GM18517 (cell line): ENCODE data around the gene SUFU.
A peak's percentile ranks its signal among the peaks of the same experiment; 100 is the strongest.
"Not testable (repeated sequence)": the region's sequence is repeated elsewhere in the genome, so short reads cannot be mapped to it uniquely, and the experiment has no call there.

Source experiments
- ATAC-seq: cut with Tn5 transposase; IDR thresholded peaks from one replicate; pipeline ENCODE4 v1.9.1; 2021; ENCODE audit warnings: mild to moderate bottlenecking, moderate library complexity; ENCODE audit not compliant: unreplicated experiment

The SUFU gene

GRCh38 chr10:102503264-102504178 is at the start of gene SUFU:
TSS of gene SUFU (plus strand) at chr10:102503972. CDS start at chr10:102504153, 181 bp downstream.
- peak; percentile 66 for ATAC-seq

- ATAC-seq: not testable (repeated sequence)
Measured at GRCh38 chr10:102454662-102455487, 48.9 kb upstream of the SUFU start.

GRCh38 chr10:102455893-102456471 is 47.8 kb upstream of the SUFU start:
- no peak for ATAC-seq

GRCh38 chr10:102457591-102458150 is 46.1 kb upstream of the SUFU start:
- ATAC-seq: no peak

GRCh38 chr10:102458656-102459055 is 45.1 kb upstream of the SUFU start:
- no peak for ATAC-seq

- ATAC-seq: peak; percentile 37
Measured at GRCh38 chr10:102460836-102461186, 43.0 kb upstream of the SUFU start.

GRCh38 chr10:102461187-102462054 is 42.4 kb upstream of the SUFU start:
- ATAC-seq: peak; percentile 82

- no peak for ATAC-seq
Measured at GRCh38 chr10:102462512-102463054, 41.2 kb upstream of the SUFU start.

- no peak for ATAC-seq
Measured at GRCh38 chr10:102463983-102464382, 39.8 kb upstream of the SUFU start.

GRCh38 chr10:102465466-102465865 is 38.3 kb upstream of the SUFU start:
- ATAC-seq: no peak

- ATAC-seq: no peak
Measured at GRCh38 chr10:102467318-102467717, 36.5 kb upstream of the SUFU start.

- ATAC-seq: no peak
Measured at GRCh38 chr10:102467971-102468438, 35.8 kb upstream of the SUFU start.

GRCh38 chr10:102468683-102469082 is 35.1 kb upstream of the SUFU start:
- ATAC-seq: no peak

GRCh38 chr10:102470579-102471546 is 32.9 kb upstream of the SUFU start:
- no peak for ATAC-seq

- ATAC-seq: no peak
Measured at GRCh38 chr10:102473445-102474331, 30.1 kb upstream of the SUFU start.

- ATAC-seq: no peak
Measured at GRCh38 chr10:102475451-102476040, 28.2 kb upstream of the SUFU start.

GRCh38 chr10:102476466-102477141 is 27.2 kb upstream of the SUFU start:
- ATAC-seq: no peak
